GM20000 (cell line): Measurements from ENCODE around the gene PIP4K2A.
"Not testable (repeated sequence)": the region's sequence is repeated elsewhere in the genome, so short reads cannot be mapped to it uniquely, and the experiment has no call there.

Experiments
- DNase-seq: peaks from one replicate; pipeline ENCODE4 v3.0.0; 2012; ENCODE audit warnings: low spot score
- TF ChIP-seq, protein P1 (sequence below): IDR thresholded peaks from 2 replicates; pipeline ENCODE4 v1.5.1; 2012; ENCODE audit warnings: mild to moderate bottlenecking, control low read depth; ENCODE audit errors: extremely low read depth, missing control alignments

PIP4K2A gene

DNA sequence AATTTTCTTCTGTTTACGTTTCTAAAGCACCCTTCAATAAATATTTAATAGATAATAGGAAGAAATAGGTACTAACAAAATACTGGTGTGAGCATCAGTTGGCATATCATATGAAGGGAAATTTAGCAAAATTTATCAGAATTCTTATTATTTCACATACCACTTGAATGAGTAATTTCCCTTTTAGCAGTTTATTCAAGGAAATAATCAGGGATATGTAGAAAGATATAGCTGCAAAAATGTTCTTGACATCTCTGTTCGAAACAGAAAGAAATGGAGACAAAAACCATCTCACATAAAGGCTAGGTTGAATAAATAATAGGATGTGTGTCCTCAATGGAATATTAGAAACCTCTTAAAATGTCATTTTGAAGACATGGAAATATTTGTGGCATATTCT, 35.8 kb upstream of the PIP4K2A start:
- DNase-seq, result no peak

DNA sequence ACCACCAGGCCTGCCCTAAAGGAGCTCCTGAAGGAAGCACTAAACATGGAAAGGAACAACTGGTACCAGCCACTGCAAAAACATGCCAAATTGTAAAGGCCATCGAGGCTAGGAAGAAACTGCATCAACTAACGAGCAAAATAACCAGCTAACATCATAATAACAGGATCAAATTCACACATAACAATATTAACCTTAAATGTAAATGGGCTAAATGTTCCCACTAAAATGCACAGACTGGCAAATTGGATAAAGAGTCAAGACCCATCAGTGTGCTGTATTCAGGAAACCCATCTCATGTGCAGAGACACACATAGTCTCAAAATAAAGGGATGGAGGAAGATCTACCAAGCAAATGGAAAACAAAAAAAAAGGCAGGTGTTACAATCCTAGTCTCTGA, 30.5 kb upstream of the PIP4K2A start:
- DNase-seq, result not testable (repeated sequence)

More for the DNA sequence above, 35.8 kb upstream of the PIP4K2A start:
- TF ChIP-seq, protein P1, sequence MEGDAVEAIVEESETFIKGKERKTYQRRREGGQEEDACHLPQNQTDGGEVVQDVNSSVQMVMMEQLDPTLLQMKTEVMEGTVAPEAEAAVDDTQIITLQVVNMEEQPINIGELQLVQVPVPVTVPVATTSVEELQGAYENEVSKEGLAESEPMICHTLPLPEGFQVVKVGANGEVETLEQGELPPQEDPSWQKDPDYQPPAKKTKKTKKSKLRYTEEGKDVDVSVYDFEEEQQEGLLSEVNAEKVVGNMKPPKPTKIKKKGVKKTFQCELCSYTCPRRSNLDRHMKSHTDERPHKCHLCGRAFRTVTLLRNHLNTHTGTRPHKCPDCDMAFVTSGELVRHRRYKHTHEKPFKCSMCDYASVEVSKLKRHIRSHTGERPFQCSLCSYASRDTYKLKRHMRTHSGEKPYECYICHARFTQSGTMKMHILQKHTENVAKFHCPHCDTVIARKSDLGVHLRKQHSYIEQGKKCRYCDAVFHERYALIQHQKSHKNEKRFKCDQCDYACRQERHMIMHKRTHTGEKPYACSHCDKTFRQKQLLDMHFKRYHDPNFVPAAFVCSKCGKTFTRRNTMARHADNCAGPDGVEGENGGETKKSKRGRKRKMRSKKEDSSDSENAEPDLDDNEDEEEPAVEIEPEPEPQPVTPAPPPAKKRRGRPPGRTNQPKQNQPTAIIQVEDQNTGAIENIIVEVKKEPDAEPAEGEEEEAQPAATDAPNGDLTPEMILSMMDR, result no peak

DNA sequence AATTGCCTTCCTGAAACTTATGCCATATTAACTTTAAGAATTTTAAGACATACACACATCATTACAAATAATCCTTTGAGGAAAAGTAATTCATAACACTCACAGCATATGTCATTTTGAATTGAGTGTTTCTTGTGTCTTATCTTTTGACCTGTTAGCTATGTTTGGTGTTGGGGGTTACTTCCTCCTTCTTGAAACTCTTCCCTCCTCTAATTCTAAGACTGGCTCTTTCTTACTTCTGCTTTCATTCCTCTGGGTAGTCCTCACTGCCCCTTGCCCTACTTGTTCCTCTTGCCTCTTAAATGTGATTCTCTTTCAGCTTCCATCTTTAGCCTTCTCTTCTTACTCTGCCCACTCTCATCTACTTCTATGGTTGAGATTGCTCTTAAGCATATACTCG, 28.3 kb upstream of the PIP4K2A start:
- TF ChIP-seq, protein P1, result no peak
- peak; percentile 47 for DNase-seq

DNA sequence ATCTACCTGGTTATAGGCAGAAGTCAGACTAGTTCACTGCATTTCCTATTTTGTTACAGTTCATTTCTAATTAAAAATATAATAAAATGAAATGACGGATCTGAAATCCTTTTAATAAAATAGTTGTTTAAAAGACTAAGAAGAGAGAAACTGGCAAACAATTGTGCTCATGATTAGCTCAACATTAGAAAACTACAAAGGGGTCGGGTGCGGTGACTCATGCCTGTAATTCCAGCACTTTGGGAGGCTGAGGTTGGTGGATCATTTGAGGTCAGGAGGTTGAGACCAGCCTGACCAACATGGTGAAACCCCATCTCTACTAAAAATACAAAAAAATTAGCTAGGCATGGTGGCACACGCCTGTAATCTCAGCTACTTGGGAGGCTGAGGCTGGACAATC, 27.3 kb upstream of the PIP4K2A start:
- not testable (repeated sequence) for DNase-seq

DNA sequence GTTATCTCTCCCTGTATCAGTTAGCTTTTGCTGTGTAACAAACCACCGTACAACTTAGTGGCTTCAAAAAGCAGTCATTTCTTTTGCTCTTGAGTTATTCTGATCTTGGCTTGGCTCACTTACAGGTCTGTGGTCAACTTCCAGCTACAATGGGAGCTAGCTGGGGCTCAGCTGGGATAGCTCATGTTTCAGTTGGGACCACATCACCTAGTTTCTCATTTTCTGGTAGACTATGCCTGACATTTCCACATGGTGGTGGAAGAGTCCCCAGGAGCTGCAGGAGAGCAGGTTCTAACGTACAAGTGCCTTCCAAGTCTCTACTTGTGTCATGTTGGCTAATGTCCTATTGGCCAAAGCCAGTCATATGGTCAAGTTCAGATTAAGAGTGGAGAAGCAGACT, 25.8 kb upstream of the PIP4K2A start:
- TF ChIP-seq, protein P1, result no peak
- no peak for DNase-seq

DNA sequence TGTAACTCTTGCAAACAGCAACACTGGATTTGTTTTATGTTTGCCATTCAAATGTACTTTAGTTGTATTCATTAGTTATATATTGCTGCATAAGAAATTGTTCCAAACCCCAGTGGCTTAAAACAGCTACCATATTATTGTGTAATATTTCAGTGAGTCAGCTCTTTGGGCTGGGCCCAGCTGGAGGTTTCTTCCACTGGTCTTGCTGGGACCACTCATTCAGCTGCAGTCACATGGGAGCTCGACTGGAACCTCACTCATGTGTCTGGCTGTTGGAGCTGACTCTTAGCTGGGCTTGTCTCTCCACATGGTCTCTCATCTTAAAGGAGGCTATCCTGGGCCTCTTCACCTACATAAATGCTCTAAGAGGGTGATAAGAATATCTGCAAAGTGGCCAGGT, 23.2 kb upstream of the PIP4K2A start:
- DNase-seq, result no peak
- TF ChIP-seq, protein P1, result no peak

DNA sequence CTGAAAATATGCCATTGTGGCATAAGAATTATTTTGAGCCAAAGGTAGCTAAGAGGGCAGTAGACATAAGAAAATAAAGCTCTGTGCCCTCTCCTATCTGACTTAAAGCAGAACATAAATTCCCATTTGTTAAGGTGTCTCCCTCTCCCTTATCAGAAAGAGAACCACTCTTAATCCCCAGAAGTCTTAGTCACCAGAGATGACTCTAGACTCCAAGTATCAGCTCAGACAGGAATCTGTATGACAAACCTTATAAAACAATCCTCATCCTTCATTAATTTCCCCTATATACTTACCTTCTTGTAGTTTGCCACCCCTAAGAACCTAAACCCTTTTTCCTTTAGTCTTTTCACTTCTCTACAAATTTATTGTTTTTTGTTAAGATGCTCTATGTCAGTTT, 21.8 kb upstream of the PIP4K2A start:
- no peak for DNase-seq
- TF ChIP-seq, protein P1, result no peak

DNA sequence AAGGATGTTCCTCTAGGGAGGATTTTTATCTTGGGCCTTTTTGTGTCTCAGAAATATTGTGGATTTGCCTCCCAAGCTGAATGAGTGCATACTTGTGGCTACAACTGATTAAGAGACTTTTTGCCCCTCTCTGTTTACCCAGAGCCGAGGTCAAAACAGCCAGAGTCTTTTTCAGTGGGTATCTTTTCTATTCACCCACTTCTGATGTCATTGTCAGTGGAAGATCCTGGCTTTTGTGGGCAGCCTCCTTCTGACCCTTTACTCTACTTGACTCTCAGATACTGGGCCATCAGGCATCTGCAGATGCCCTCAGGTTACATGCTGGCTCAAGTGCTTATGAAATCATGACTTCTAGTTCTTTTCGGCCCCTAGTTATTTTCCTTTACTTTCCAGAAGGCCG, 19.6 kb upstream of the PIP4K2A start:
- TF ChIP-seq, protein P1, result no peak
- DNase-seq, result no peak

DNA sequence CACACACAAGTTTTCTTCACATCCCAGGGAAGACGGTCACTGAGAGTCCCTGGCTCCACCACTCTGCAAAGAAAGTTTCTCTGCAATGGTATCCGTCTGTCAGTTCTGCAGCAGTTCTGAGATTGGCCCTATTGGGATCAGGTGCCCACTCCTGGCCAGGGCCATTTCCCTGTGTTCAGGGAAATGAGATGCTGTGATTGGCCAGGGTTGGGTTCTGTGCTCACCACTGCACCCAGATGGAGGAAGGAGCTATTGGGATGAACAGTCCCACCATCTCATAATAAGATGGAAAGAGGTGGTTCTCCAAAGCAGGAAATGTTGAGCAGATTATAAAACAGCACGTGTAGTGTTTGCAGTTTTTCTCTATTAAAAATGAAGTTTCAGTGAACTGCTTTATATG, 13.3 kb upstream of the PIP4K2A start:
- TF ChIP-seq, protein P1, result no peak
- DNase-seq, result no peak
